ENCODE data around the gene MS4A18. TPM values are rescaled to one million over a fixed set of nuclear protein-coding genes. Genes with fewer than 3 reads are reported as not detected.

The MS4A18 gene
- total and polyA plus RNA-seq, 12 donors: not detected

GRCh38 chr11:60743058-60743457 is 18.5 kb downstream of the MS4A18 start:
- no peak overlapping the region for H3K4me3 ChIP-seq
- TF ChIP-seq POLR2A (IDR thresholded peaks at IDR 0.05) (no peak), CTCF (IDR thresholded peaks at IDR 0.05) (no peak)
- H3K9me3 ChIP-seq (replicated peaks in 1 of 3): no peaks in the 10 kb centered on the region
- WGBS, 4 donors: 88 to 96% (median 92%) methylated on average over 1 of the region's 1 CpG
- H3K27me3 ChIP-seq: no peaks in the 10 kb centered on the region
- H3K27ac ChIP-seq: no peak overlapping the region
- DNase-seq: no peak
- intact Hi-C loops (cut with DNase I): no loop called here
- H3K36me3 ChIP-seq (replicated peaks in 1 of 2): no peaks in the 10 kb centered on the region
- no peaks in the 10 kb centered on the region for H3K4me1 ChIP-seq (replicated peaks in 1 of 2)

DNA sequence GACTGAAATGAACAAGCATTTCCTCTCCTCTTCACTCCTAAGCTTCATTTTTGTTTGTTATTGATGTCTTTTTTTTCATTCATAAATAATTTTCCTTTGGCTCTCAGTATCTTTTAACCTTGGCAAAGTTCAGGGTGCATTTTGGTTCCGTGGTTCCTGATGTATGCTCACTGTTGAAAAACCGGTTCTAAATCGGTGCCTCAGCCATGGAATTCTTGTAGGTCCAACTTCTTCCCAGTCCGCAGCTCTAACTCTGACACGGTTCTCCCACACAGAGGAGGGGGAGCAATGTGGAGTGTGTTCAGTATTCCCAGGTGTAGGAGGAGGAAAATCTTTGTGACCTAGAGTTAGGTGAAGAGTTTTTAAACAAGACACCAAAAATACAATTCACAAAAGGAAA is 19.6 kb downstream of the MS4A18 start:
- Histone ChIP-seq H3K9me3 (replicated peaks in 1 of 3) (no peaks in the 10 kb centered on the region), H3K4me1 (replicated peaks in 1 of 2) (no peaks in the 10 kb centered on the region), H3K27ac (no peak overlapping the region), H3K27me3 (no peaks in the 10 kb centered on the region), H3K36me3 (replicated peaks in 1 of 2) (no peaks in the 10 kb centered on the region), H3K4me3 (no peak overlapping the region)
- TF ChIP-seq POLR2A (IDR thresholded peaks at IDR 0.05) (no peak), CTCF (IDR thresholded peaks at IDR 0.05) (no peak)
- intact Hi-C loops (cut with DNase I): no loop called here
- no peak for DNase-seq
- 68 to 85% (median 77%) methylated on average over 5 of the region's 5 CpGs for WGBS, 4 donors

- TF ChIP-seq POLR2A (IDR thresholded peaks at IDR 0.05) (no peak), CTCF (IDR thresholded peaks at IDR 0.05) (no peak)
- Histone ChIP-seq H3K27ac (no peak overlapping the region), H3K27me3 (no peaks in the 10 kb centered on the region), H3K36me3 (replicated peaks in 1 of 2) (no peaks in the 10 kb centered on the region), H3K9me3 (replicated peaks in 1 of 3) (no peaks in the 10 kb centered on the region), H3K4me3 (no peak overlapping the region), H3K4me1 (replicated peaks in 1 of 2) (no peaks in the 10 kb centered on the region)
- DNase-seq: no peak
- intact Hi-C loops (cut with DNase I): no loop called here
- WGBS, 4 donors: 85 to 94% (median 90%) methylated on average over 14 of the region's 14 CpGs
Measured at GRCh38 chr11:60747359-60747873, 22.9 kb downstream of the MS4A18 start.

GRCh38 chr11:60748225-60748624 is 23.7 kb downstream of the MS4A18 start:
- TF ChIP-seq CTCF (IDR thresholded peaks at IDR 0.05) (no peak), POLR2A (IDR thresholded peaks at IDR 0.05) (no peak)
- H3K4me3 ChIP-seq: no peak overlapping the region
- H3K4me1 ChIP-seq (replicated peaks in 1 of 2): no peaks in the 10 kb centered on the region
- WGBS, 4 donors: 86 to 94% (median 92%) methylated on average over 7 to 17 of the region's 17 CpGs
- H3K9me3 ChIP-seq (replicated peaks in 1 of 3): no peaks in the 10 kb centered on the region
- no peak overlapping the region for H3K27ac ChIP-seq
- intact Hi-C loops (cut with DNase I): no loop called here
- no peaks in the 10 kb centered on the region for H3K27me3 ChIP-seq
- DNase-seq: no peak
- H3K36me3 ChIP-seq (replicated peaks in 1 of 2): no peaks in the 10 kb centered on the region

Measured in adrenal gland (tissue), 12 donors.